Effector CD8-positive, alpha-beta T cell (primary cell): ENCODE results near the gene BNIP1.
"Not testable (repeated sequence)": the region's sequence is repeated elsewhere in the genome, so short reads cannot be mapped to it uniquely, and the experiment has no call there.

Source experiments
- DNase-seq: peaks from one replicate; lab custom pipeline; 2025; lab: John Stamatoyannopoulos, UW
- total RNA-seq, 4 experiments: gene quantifications; one replicate each; lab custom pipeline; 2026; lab: John Stamatoyannopoulos, UW

BNIP1 gene
- total RNA-seq, result 11.1 to 20.8 (median 13.8) reads per million in 4 experiments

DNA sequence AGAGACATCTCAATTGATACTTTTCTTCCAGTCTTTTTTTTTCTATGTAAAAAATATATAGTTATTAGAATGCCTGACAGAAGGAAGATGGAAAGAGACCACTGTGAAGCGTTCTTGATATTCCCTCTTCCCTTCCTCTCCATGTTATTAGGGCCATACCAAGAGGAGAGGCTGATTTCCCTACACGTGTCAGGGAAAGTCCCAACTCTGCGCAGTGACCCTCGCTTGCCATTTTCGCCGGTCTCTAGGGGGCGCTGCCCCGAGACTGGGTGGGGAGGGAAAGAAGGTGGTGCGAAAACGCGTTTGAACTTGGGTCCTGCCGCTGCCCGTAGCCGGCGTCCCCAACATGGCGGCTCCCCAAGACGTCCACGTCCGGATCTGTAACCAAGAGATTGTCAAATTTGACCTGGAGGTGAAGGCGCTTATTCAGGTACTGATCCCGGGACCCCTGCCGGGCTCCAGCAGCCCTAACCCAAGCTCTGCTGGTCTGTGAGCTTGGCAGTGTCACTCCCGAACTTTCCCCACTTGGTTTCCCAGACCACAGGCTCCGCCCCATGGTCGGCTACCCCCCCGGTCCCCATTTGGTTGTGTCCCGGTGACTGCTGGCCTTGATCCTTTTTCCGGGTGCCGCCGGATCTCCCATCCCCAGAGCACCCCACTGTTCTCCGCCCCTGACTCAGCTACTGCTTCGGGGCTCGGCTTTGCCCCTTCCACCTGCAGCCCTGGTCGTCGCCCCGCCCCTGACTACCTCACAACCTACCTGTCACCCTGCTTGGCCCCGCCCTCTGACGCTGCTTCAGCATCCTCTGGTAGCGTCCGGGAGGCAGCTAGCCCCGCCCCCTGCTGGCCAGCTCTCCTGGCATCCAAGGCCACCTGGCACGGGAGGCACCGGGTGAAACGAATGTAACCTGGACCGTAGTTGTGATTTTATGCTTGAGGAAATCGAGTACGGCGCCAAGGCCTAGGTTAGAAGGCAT is at the start of gene BNIP1:
Gene BNIP1, plus strand, starts transcription at position 332 of the 977 bp plus-strand sequence. Its CDS starts 15 bp downstream, at position 347.
- DNase-seq, result peak; percentile 97

GRCh38 chr5:173098787-173099186 is 45.5 kb upstream of the BNIP1 start:
- no peak for DNase-seq

DNA sequence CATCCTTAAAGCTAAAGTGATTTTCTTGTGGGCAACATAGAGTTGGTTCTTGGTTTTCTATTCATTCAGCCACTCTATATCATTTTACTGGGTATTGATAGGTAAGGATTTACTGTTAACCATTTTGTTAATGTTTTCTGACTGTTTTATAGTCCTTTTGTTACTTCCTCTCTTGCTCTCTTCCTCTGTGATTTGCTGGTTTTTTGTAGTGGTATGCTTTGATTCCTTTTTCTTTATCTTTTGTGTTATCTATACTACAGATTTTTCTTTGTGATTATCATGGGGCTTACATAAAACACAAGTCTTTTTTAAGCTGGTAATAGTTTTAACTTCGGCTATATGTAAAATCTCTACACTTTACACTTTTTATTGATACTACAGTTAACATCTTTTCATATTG is 44.9 kb upstream of the BNIP1 start:
- no peak for DNase-seq

GRCh38 chr5:173101245-173101644 is 43.1 kb upstream of the BNIP1 start:
- no peak for DNase-seq

DNA sequence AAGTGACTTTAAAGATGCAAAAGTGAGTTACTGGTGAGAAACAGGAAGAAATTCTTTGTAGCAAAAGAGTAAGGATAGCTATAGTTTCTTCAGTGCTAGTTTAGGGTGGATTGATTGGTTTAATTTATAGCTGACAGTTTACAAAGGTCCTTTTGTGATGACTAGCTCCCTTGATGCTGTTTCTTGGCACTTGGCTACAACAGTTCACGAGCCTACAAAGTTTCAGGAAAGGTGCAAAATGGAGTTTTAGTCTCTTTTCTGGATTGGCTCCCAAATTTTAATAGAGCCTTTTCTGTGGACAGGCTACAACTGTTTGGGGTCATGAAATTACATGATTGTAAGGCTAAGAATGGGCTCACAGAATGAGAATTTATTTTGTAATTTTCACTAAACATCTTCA is 40.9 kb upstream of the BNIP1 start:
- no peak for DNase-seq

DNA sequence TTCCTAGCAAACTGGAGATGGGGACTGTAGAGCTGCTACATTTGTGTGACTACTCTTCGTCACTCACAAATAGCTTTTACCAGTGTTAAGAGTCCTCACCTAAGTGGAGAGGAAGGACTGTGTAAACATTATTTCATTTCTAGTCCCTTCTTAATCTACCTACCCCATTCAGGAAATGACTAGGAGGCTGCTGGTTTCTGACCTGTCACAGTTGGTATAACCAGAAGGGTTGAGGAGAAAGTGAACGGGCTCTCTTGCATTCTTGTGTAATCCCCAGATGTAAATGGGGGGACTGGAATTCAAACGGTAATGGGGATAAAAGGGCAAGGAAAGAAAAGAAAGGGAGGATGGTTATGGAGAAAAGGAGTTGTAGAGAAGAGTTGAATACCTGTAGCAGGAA is 35.4 kb upstream of the BNIP1 start:
- no peak for DNase-seq

- no peak for DNase-seq
Measured at GRCh38 chr5:173114536-173114935, 29.8 kb upstream of the BNIP1 start.

DNA sequence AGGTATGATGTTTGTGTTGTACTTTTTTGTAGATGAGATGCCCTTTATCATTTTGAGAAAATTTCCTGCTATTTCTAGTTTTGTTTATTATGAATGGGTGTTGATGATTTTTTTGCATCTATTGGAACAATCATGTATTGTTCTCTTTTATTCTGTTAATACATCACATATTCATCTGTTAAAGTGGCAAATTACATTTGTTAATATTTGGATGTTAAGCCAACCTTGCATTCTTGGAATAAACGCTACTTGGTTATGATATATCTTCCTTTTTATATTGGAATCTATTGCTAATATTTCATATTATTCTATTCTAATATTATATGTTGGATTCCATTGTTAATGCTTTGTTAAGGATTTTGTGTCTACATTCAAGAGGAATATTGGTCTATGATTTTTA is 24.6 kb upstream of the BNIP1 start:
- no peak for DNase-seq

- DNase-seq, result no peak
Measured at GRCh38 chr5:173123416-173123815, 20.9 kb upstream of the BNIP1 start.

DNA sequence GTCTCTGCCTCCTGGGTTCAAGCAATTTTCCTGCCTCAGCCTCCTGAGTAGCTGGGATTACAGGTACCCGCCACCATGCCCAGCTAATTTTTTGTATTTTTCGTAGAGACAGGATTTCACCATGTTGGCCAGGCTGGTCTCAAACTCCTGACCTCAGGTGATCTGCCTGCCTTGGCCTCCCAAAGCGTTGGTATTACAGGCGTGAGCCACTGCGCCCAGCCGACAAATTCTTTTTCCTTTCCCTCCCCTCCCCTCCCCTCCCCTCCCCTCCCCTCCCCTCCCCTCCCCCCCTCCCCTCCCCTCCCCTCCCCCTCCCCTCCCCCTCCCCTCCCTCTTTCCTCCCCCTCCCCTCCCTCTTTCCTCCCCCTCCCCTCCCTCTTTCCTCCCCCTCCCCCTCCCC is 12.2 kb upstream of the BNIP1 start:
- not testable (repeated sequence) for DNase-seq

DNA sequence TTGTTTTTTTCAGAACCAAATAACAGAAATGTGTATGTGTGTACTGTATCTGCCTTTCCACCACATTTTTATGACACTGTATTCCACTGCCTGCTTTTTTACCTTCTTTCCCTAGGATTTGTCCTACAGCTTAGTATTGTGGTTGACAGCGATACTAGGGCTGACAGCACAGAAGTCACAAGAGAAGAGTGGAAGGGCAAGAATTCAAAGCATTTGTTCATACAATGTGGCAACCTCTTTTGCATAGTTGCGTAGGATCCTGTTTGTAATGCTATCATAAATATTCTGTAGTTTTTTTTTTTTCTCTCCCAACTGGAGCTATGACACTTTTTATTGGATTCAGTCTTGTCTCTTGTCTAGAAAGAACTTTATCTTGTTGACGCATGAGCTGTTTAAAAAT is 5.6 kb upstream of the BNIP1 start:
- no peak for DNase-seq

DNA sequence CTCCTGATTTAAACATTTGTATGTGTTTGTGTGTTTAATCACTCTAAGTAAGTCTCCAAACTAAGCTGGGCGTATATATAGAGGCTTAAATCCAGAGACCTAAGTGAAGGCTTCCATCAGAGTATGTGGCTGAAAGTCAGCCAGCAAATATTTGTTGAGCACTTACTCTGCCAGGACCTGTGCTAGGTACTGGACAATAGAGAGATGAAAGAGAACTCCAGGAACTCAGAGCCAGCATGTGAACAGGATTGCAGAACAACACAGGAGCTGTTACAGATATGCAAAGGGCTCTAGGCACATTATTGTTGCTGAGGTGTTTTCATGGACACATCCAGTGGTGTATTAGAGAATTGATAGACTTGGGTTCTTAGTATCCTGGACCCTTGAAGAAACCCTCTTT is 4.7 kb upstream of the BNIP1 start:
- no peak for DNase-seq

- no peak for DNase-seq
Measured at GRCh38 chr5:173140769-173141168, 3.6 kb upstream of the BNIP1 start.

- DNase-seq, result no peak
Measured at GRCh38 chr5:173143567-173143966, 764 bp upstream of the BNIP1 start.

DNA sequence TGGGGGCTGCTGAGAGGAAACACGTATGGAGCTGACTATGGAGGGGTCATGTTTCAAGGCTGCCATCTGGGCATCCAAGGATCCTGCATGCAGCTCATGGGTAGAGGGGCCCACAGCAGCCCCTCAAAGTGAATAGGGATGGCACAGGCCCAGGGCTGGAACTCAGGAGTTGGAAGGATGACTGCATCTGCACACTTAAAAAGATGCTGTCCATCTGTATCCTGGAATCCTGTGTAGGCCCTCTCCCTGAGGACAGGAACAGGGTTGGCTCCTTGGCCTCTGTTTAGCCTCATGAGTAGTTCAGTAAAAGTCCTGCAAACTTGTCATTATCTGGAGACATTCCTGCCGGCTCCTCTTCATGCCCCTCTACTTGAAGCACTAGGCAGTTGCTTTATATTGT is 4.0 kb downstream of the BNIP1 start:
- DNase-seq, result no peak

DNA sequence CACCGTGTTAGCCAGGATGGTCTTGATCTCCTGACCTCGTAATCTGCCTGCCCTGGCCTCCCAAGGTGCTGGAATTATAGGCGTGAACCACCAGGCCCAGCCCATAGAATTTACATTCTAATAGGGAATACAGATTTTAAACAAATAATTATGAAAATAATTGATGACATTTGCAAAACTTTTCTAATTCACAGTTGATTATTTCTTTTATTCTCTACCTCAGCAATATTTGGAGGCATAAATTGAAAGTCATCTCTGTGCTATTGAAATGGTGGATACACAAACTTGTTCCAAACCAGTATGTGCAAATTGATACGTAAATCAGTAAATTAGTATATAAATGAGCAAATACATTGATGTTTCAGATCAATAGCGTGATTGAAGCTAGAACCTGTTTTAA is 8.2 kb downstream of the BNIP1 start:
- no peak for DNase-seq

DNA sequence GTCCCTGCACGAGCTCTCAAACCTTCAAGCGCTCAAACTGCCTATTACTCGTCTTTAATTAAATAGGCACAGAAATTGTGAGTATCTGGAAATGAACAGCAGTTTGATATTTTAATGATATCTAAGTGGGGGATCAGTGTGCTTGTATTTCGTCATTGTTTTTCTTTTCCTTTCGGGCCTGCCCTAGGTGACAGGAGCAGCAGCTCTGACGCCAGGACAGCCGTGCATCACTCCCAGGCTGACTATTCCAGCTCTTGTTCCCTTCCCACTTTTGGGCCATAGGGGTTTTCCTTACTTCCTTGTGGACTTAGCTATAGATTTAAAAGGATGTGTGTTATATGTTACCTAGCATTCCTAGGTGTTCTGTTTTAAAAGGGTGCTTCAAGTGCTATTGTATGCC is 9.5 kb downstream of the BNIP1 start:
- no peak for DNase-seq

- DNase-seq, result not testable (repeated sequence)
Measured at GRCh38 chr5:173154619-173155018, 10.3 kb downstream of the BNIP1 start.

GRCh38 chr5:173155912-173156311 is 11.6 kb downstream of the BNIP1 start:
- no peak for DNase-seq

GRCh38 chr5:173158366-173158765 is 14.0 kb downstream of the BNIP1 start:
- no peak for DNase-seq

DNA sequence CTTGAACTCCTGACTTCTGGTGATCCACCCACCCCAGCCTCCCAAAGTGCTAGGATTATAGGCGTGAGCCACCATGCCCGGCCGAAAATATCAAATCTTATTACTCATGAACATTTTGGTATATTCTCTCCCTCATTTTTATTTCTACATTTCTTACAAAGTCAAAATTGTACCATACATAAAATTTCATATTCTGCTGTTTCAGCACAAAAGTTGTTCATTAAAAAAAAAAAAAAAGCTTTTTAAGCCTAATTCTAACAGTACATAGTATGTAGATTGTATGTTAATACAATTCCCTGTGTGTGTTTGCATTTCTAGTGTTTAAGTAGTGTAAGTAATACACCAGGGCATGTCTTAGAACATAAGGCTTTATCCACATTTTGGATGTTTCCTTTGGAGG is 14.9 kb downstream of the BNIP1 start:
- no peak for DNase-seq

GRCh38 chr5:173161148-173161547 is 16.8 kb downstream of the BNIP1 start:
- no peak for DNase-seq

- DNase-seq, result no peak
Measured at GRCh38 chr5:173163219-173163618, 18.9 kb downstream of the BNIP1 start.
